ENCODE data around the gene LRCH2.

LRCH2 gene

DNA sequence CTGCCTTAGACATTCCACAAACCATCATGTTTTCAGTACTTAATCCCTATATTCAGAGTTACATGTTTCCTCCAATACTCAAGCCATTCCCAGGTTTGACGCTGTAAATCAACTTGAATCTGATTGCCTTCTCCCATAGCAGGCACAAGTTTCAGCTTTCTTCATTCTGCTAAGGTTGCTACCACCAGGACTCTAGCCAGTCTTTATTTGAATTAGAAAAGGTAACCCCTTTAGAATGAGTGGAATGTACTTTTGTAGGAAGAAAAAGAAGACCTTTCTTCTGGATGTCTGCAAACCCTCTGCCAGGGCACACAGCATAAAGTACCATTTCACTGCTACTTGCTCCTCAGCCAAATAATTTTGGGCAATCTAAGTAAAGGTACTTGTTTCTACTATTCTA lies 55.4 kb downstream of the LRCH2 start:
- Histone ChIP-seq H3K9ac (ENCODE audit: low read depth in 1 of 2, low read length in 2 of 2) (no peak overlapping the region), H3K4me1 (ENCODE audit: control insufficient read depth in 2 of 2, insufficient read depth in 2 of 2, low read length in 2 of 2) (no peaks in the 10 kb centered on the region), H3K27ac (ENCODE audit: low read depth in 2 of 2, low read length in 2 of 2) (no peak overlapping the region), H3K27me3 (ENCODE audit: control insufficient read depth in 2 of 2, insufficient read depth in 2 of 2, low read length in 2 of 2) (peaks cover 0 to 3% of the 10 kb centered on the region in 2 donors), H3K36me3 (ENCODE audit: control insufficient read depth in 2 of 2, insufficient read depth in 2 of 2, low read length in 2 of 2) (no peaks in the 10 kb centered on the region), H3K4me3 (ENCODE audit: low read length in 2 of 2) (no peak overlapping the region), H3K9me3 (ENCODE audit: control insufficient read depth in 2 of 2, low read length in 2 of 2) (no peaks in the 10 kb centered on the region)

GRCh38 chrX:115177932-115178331 lies 56.0 kb downstream of the LRCH2 start:
- H3K9ac ChIP-seq (ENCODE audit: low read depth in 1 of 2, low read length in 2 of 2), result no peak overlapping the region
- no peak overlapping the region for H3K4me3 ChIP-seq (ENCODE audit: low read length in 2 of 2)
- H3K4me1 ChIP-seq (ENCODE audit: control insufficient read depth in 2 of 2, insufficient read depth in 2 of 2, low read length in 2 of 2), result no peaks in the 10 kb centered on the region
- H3K27me3 ChIP-seq (ENCODE audit: control insufficient read depth in 2 of 2, insufficient read depth in 2 of 2, low read length in 2 of 2), result peaks cover 0 to 3% of the 10 kb centered on the region in 2 donors
- no peaks in the 10 kb centered on the region for H3K9me3 ChIP-seq (ENCODE audit: control insufficient read depth in 2 of 2, low read length in 2 of 2)
- H3K27ac ChIP-seq (ENCODE audit: low read depth in 2 of 2, low read length in 2 of 2), result no peak overlapping the region
- no peaks in the 10 kb centered on the region for H3K36me3 ChIP-seq (ENCODE audit: control insufficient read depth in 2 of 2, insufficient read depth in 2 of 2, low read length in 2 of 2)

DNA sequence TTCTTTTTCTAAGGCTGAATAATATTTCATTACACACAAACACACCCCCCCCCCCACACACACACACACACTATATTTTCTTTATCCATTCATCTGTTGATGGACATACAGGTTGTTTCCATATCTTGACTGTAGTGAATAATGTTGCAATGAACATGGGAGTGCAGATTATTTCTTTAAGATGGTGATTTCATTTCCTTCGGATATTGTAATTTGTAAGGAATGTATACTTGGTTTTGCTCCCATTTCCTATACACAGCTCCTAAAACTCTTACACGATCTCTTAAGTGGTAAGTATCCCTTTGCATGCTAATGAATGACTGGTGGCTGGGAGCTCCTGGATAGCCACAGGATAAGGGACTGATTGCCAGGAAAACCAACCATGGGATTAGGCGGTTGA lies 59.3 kb downstream of the LRCH2 start:
- Histone ChIP-seq H3K27ac (ENCODE audit: low read depth in 2 of 2, low read length in 2 of 2) (no peak overlapping the region), H3K4me1 (ENCODE audit: control insufficient read depth in 2 of 2, insufficient read depth in 2 of 2, low read length in 2 of 2) (no peaks in the 10 kb centered on the region), H3K9ac (ENCODE audit: low read depth in 1 of 2, low read length in 2 of 2) (no peak overlapping the region), H3K4me3 (ENCODE audit: low read length in 2 of 2) (no peak overlapping the region), H3K27me3 (ENCODE audit: control insufficient read depth in 2 of 2, insufficient read depth in 2 of 2, low read length in 2 of 2) (peaks cover 0 to 3% of the 10 kb centered on the region in 2 donors), H3K36me3 (ENCODE audit: control insufficient read depth in 2 of 2, insufficient read depth in 2 of 2, low read length in 2 of 2) (no peaks in the 10 kb centered on the region), H3K9me3 (ENCODE audit: control insufficient read depth in 2 of 2, low read length in 2 of 2) (no peaks in the 10 kb centered on the region)

- no peak overlapping the region for H3K9ac ChIP-seq (ENCODE audit: low read depth in 1 of 2, low read length in 2 of 2)
- H3K9me3 ChIP-seq (ENCODE audit: control insufficient read depth in 2 of 2, low read length in 2 of 2), result no peaks in the 10 kb centered on the region
- H3K4me1 ChIP-seq (ENCODE audit: control insufficient read depth in 2 of 2, insufficient read depth in 2 of 2, low read length in 2 of 2), result no peaks in the 10 kb centered on the region
- H3K4me3 ChIP-seq (ENCODE audit: low read length in 2 of 2), result no peak overlapping the region
- H3K27ac ChIP-seq (ENCODE audit: low read depth in 2 of 2, low read length in 2 of 2), result no peak overlapping the region
- H3K27me3 ChIP-seq (ENCODE audit: control insufficient read depth in 2 of 2, insufficient read depth in 2 of 2, low read length in 2 of 2), result peaks cover 0 to 3% of the 10 kb centered on the region in 2 donors
- no peaks in the 10 kb centered on the region for H3K36me3 ChIP-seq (ENCODE audit: control insufficient read depth in 2 of 2, insufficient read depth in 2 of 2, low read length in 2 of 2)
Observed at GRCh38 chrX:115173181-115173580, 60.7 kb downstream of the LRCH2 start.

- Histone ChIP-seq H3K9me3 (ENCODE audit: control insufficient read depth in 2 of 2, low read length in 2 of 2) (no peaks in the 10 kb centered on the region), H3K4me3 (ENCODE audit: low read length in 2 of 2) (no peak overlapping the region), H3K36me3 (ENCODE audit: control insufficient read depth in 2 of 2, insufficient read depth in 2 of 2, low read length in 2 of 2) (no peaks in the 10 kb centered on the region), H3K27me3 (ENCODE audit: control insufficient read depth in 2 of 2, insufficient read depth in 2 of 2, low read length in 2 of 2) (peaks cover 0 to 4% of the 10 kb centered on the region in 2 donors), H3K27ac (ENCODE audit: low read depth in 2 of 2, low read length in 2 of 2) (no peak overlapping the region), H3K9ac (ENCODE audit: low read depth in 1 of 2, low read length in 2 of 2) (no peak overlapping the region), H3K4me1 (ENCODE audit: control insufficient read depth in 2 of 2, insufficient read depth in 2 of 2, low read length in 2 of 2) (no peaks in the 10 kb centered on the region)
Observed at GRCh38 chrX:115147220-115147619, 86.7 kb downstream of the LRCH2 start.

GRCh38 chrX:115142057-115142456 lies 91.8 kb downstream of the LRCH2 start:
- Histone ChIP-seq H3K9ac (ENCODE audit: low read depth in 1 of 2, low read length in 2 of 2) (no peak overlapping the region), H3K36me3 (ENCODE audit: control insufficient read depth in 2 of 2, insufficient read depth in 2 of 2, low read length in 2 of 2) (no peaks in the 10 kb centered on the region), H3K27me3 (ENCODE audit: control insufficient read depth in 2 of 2, insufficient read depth in 2 of 2, low read length in 2 of 2) (no peaks in the 10 kb centered on the region), H3K4me1 (ENCODE audit: control insufficient read depth in 2 of 2, insufficient read depth in 2 of 2, low read length in 2 of 2) (no peaks in the 10 kb centered on the region), H3K4me3 (ENCODE audit: low read length in 2 of 2) (no peak overlapping the region), H3K27ac (ENCODE audit: low read depth in 2 of 2, low read length in 2 of 2) (no peak overlapping the region), H3K9me3 (ENCODE audit: control insufficient read depth in 2 of 2, low read length in 2 of 2) (no peaks in the 10 kb centered on the region)

DNA sequence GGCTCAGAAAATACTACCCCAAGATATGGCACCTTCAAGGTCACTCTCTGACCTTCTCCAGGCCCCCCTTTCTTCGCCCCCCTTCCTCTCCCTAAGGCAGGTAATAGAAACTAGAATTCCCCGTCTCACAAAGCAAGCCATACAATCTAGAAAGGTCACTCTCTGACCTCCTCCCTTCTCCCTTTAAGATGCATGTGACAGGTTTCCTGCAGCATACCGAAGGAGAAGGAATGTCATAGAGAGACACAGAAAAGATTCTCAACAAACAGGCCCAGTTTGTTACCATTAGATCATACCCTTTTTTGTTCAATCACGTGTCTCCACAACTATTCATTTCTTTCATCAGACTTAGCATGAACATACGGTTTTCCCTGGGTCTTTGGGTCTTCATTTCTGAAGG lies 95.9 kb downstream of the LRCH2 start:
- no peaks in the 10 kb centered on the region for H3K27me3 ChIP-seq (ENCODE audit: control insufficient read depth in 2 of 2, insufficient read depth in 2 of 2, low read length in 2 of 2)
- no peak overlapping the region for H3K27ac ChIP-seq (ENCODE audit: low read depth in 2 of 2, low read length in 2 of 2)
- H3K36me3 ChIP-seq (ENCODE audit: control insufficient read depth in 2 of 2, insufficient read depth in 2 of 2, low read length in 2 of 2), result no peaks in the 10 kb centered on the region
- no peaks in the 10 kb centered on the region for H3K9me3 ChIP-seq (ENCODE audit: control insufficient read depth in 2 of 2, low read length in 2 of 2)
- no peaks in the 10 kb centered on the region for H3K4me1 ChIP-seq (ENCODE audit: control insufficient read depth in 2 of 2, insufficient read depth in 2 of 2, low read length in 2 of 2)
- H3K9ac ChIP-seq (ENCODE audit: low read depth in 1 of 2, low read length in 2 of 2), result no peak overlapping the region
- H3K4me3 ChIP-seq (ENCODE audit: low read length in 2 of 2), result no peak overlapping the region

DNA sequence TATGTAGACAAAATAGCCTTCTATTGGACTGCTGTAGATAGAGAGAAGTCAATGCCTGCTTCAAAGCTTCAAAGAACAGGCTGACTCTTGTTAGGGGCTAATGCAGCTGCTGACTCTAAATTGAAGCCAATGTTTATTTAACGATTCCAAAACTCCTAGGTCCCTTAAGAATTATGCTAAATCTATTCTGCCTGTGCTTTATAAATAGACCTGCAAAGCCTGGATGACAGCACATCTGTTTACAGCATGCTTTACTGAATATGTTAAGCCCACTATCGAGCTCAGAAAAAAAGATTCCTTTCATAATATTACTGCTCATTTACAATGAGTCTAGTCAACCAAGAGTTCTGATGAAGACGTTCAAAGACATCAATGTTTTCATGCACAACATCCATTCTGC lies 99.5 kb downstream of the LRCH2 start:
- no peaks in the 10 kb centered on the region for H3K36me3 ChIP-seq (ENCODE audit: control insufficient read depth in 2 of 2, insufficient read depth in 2 of 2, low read length in 2 of 2)
- no peak overlapping the region for H3K9ac ChIP-seq (ENCODE audit: low read depth in 1 of 2, low read length in 2 of 2)
- H3K27me3 ChIP-seq (ENCODE audit: control insufficient read depth in 2 of 2, insufficient read depth in 2 of 2, low read length in 2 of 2), result no peaks in the 10 kb centered on the region
- H3K27ac ChIP-seq (ENCODE audit: low read depth in 2 of 2, low read length in 2 of 2), result no peak overlapping the region
- H3K4me3 ChIP-seq (ENCODE audit: low read length in 2 of 2), result no peak overlapping the region
- no peaks in the 10 kb centered on the region for H3K4me1 ChIP-seq (ENCODE audit: control insufficient read depth in 2 of 2, insufficient read depth in 2 of 2, low read length in 2 of 2)
- H3K9me3 ChIP-seq (ENCODE audit: control insufficient read depth in 2 of 2, low read length in 2 of 2), result no peaks in the 10 kb centered on the region

DNA sequence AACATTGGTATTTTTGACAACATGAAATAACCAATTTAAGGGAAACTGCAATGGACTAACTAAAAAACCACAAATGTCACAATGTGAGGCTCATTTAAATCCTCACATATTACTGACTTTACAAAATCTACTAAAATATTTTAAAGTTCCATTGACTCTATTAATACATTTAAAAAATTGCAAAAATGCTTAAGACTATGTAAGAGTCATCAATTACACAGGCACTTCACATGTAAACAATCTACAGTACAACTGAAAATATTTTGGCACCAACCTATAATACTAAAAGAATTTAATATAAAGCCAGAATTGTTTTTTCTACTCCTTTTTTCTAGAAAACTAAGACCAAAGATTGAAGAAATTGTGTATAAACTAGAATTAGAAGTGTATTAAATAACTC lies 121.5 kb downstream of the LRCH2 start:
- Histone ChIP-seq H3K9me3 (ENCODE audit: control insufficient read depth in 2 of 2, low read length in 2 of 2) (no peaks in the 10 kb centered on the region), H3K36me3 (ENCODE audit: control insufficient read depth in 2 of 2, insufficient read depth in 2 of 2, low read length in 2 of 2) (no peaks in the 10 kb centered on the region), H3K27ac (ENCODE audit: low read depth in 2 of 2, low read length in 2 of 2) (no peak overlapping the region), H3K27me3 (ENCODE audit: control insufficient read depth in 2 of 2, insufficient read depth in 2 of 2, low read length in 2 of 2) (no peaks in the 10 kb centered on the region), H3K4me3 (ENCODE audit: low read length in 2 of 2) (no peak overlapping the region), H3K9ac (ENCODE audit: low read depth in 1 of 2, low read length in 2 of 2) (no peak overlapping the region), H3K4me1 (ENCODE audit: control insufficient read depth in 2 of 2, insufficient read depth in 2 of 2, low read length in 2 of 2) (no peaks in the 10 kb centered on the region)

DNA sequence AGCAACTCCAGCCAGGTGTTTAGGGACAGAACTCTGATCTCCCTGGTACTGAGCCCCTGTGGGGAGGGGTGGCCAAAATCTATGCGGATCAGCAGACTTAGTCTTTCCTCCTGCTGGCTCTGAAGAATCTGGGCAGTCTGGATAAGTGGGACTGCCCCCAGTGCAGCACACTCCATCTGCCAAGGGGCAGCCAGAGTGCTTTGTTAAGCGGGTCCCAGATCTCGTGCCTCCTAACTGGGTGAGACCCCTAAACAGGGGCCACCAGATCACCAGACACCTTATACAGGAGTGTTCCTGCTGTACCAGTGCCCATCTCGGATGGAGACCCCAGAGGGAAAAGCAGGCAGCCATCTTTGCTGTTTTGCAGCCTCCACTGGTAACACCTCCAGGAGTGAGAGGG lies 135.0 kb downstream of the LRCH2 start:
- Histone ChIP-seq H3K4me3 (ENCODE audit: low read length in 2 of 2) (no peak overlapping the region), H3K9ac (ENCODE audit: low read depth in 1 of 2, low read length in 2 of 2) (no peak overlapping the region), H3K27me3 (ENCODE audit: control insufficient read depth in 2 of 2, insufficient read depth in 2 of 2, low read length in 2 of 2) (no peaks in the 10 kb centered on the region), H3K36me3 (ENCODE audit: control insufficient read depth in 2 of 2, insufficient read depth in 2 of 2, low read length in 2 of 2) (no peaks in the 10 kb centered on the region), H3K4me1 (ENCODE audit: control insufficient read depth in 2 of 2, insufficient read depth in 2 of 2, low read length in 2 of 2) (no peaks in the 10 kb centered on the region), H3K27ac (ENCODE audit: low read depth in 2 of 2, low read length in 2 of 2) (no peak overlapping the region), H3K9me3 (ENCODE audit: control insufficient read depth in 2 of 2, low read length in 2 of 2) (no peaks in the 10 kb centered on the region)

DNA sequence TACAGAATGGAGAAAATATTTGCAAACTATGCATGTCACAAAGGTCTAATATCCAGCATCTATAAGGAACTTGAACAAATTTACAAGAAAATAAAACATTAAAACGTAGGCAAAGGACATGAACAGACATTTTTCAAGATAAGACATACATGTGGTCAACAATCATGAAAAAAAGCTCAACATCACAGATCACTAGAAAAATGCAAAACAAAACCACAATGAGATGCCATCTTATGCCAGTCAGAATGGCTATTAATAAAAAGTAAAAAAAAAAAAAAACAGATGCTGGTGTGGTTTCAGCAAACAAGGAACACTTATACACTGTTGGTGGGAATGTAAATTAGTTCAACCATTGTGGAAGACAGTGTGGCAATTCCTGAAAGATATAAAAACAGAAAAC lies 140.7 kb downstream of the LRCH2 start:
- no peaks in the 10 kb centered on the region for H3K9me3 ChIP-seq (ENCODE audit: control insufficient read depth in 2 of 2, low read length in 2 of 2)
- no peak overlapping the region for H3K27ac ChIP-seq (ENCODE audit: low read depth in 2 of 2, low read length in 2 of 2)
- H3K9ac ChIP-seq (ENCODE audit: low read depth in 1 of 2, low read length in 2 of 2), result no peak overlapping the region
- H3K4me3 ChIP-seq (ENCODE audit: low read length in 2 of 2), result no peak overlapping the region
- H3K4me1 ChIP-seq (ENCODE audit: control insufficient read depth in 2 of 2, insufficient read depth in 2 of 2, low read length in 2 of 2), result no peaks in the 10 kb centered on the region
- H3K27me3 ChIP-seq (ENCODE audit: control insufficient read depth in 2 of 2, insufficient read depth in 2 of 2, low read length in 2 of 2), result no peaks in the 10 kb centered on the region
- H3K36me3 ChIP-seq (ENCODE audit: control insufficient read depth in 2 of 2, insufficient read depth in 2 of 2, low read length in 2 of 2), result no peaks in the 10 kb centered on the region

All from mucosa of rectum (tissue), 2 donors.